WTC11 (cell line): ENCODE results near the gene SLC44A1. TPM values are rescaled to one million over a fixed set of nuclear protein-coding genes. Genes with fewer than 3 reads are reported as not detected.

Experiments used
- ATAC-seq: fragments of 200-7000 bp; cut with Tn5 transposase; 2 replicates; pipeline ENCODE4 v1.10.0; 2021; ENCODE audit warnings: mild to moderate bottlenecking, moderate library complexity
- CTCF ChIA-PET: fragments of 300-600 bp; sonication (Branson Sonifier 250); formaldehyde crosslinking; loops from one replicate; lab custom pipeline; 2021; ENCODE audit warnings: antibody characterized with exemption; lab: Charles Lee
- POLR2A ChIA-PET: fragments of 350-600 bp; sonication (Branson Sonifier 250); formaldehyde crosslinking; loops from one replicate; lab custom pipeline; 2021; ENCODE audit warnings: antibody characterized with exemption; lab: Charles Lee
- DNase-seq: peaks from one replicate; pipeline ENCODE4 v3.0.0; 2021; ENCODE audit warnings: low spot score
- H3K27ac Mint-ChIP-seq: 2 replicates; pipeline ENCODE4 v1.8.0; 2021; ENCODE audit warnings: mixed read lengths
- H3K27me3 Mint-ChIP-seq: 2 replicates; pipeline ENCODE4 v1.8.0; 2021; ENCODE audit warnings: low read depth, mild to moderate bottlenecking, moderate library complexity, mixed read lengths
- H3K36me3 Mint-ChIP-seq: 2 replicates; pipeline ENCODE4 v1.8.0; 2021; ENCODE audit warnings: mixed read lengths
- H3K4me1 Mint-ChIP-seq: 2 replicates; pipeline ENCODE4 v1.8.0; 2022; ENCODE audit warnings: mixed read lengths
- H3K4me3 Mint-ChIP-seq: 2 replicates; pipeline ENCODE4 v1.8.0; 2021; ENCODE audit warnings: mild to moderate bottlenecking, moderate library complexity, mixed read lengths
- H3K9me3 Mint-ChIP-seq: 2 replicates; pipeline ENCODE4 v1.8.0; 2021; ENCODE audit warnings: mixed read lengths
- ARID4B ChIP-seq: sonication (generic); formaldehyde crosslinking; IDR thresholded peaks from 2 replicates; pipeline ENCODE4 v1.8.0; 2023; ENCODE audit warnings: missing genetic modification reagents, mild to moderate bottlenecking, borderline replicate concordance
- ATF2 ChIP-seq: sonication (generic); formaldehyde crosslinking; IDR thresholded peaks from 2 replicates; pipeline ENCODE4 v1.8.1; 2022; ENCODE audit warnings: low read depth, missing genetic modification reagents, borderline replicate concordance
- ESRRA ChIP-seq: sonication (generic); formaldehyde crosslinking; IDR thresholded peaks from 2 replicates; pipeline ENCODE4 v1.8.1; 2022; ENCODE audit warnings: mild to moderate bottlenecking, missing genetic modification reagents, borderline replicate concordance
- GABPB1 ChIP-seq: sonication (generic); formaldehyde crosslinking; IDR thresholded peaks from 2 replicates; pipeline ENCODE4 v1.8.1; 2023; ENCODE audit warnings: mild to moderate bottlenecking, missing genetic modification reagents
- JUN ChIP-seq: sonication (generic); formaldehyde crosslinking; IDR thresholded peaks from 2 replicates; pipeline ENCODE4 v1.8.0; 2023; ENCODE audit warnings: mild to moderate bottlenecking, missing genetic modification reagents
- MAX ChIP-seq: sonication (generic); formaldehyde crosslinking; IDR thresholded peaks from 2 replicates; pipeline ENCODE4 v1.8.0; 2022; ENCODE audit warnings: mild to moderate bottlenecking, missing genetic modification reagents
- MXD4 ChIP-seq: fragments of 250-450 bp; sonication (Bioruptor Pico); IDR thresholded peaks from 2 replicates; pipeline ENCODE4 v1.8.0; 2021; ENCODE audit warnings: mild to moderate bottlenecking, moderate library complexity, borderline replicate concordance
- NFATC4 ChIP-seq: fragments of 250-450 bp; sonication (Bioruptor Pico); IDR thresholded peaks from 2 replicates; pipeline ENCODE4 v1.9.0; 2021; ENCODE audit warnings: mild to moderate bottlenecking
- NR2C2 ChIP-seq: sonication (generic); formaldehyde crosslinking; IDR thresholded peaks from 2 replicates; pipeline ENCODE4 v1.8.0; 2022; ENCODE audit warnings: mild to moderate bottlenecking, missing genetic modification reagents
- NR3C1 ChIP-seq: sonication (generic); formaldehyde crosslinking; conservative IDR thresholded peaks from 2 replicates; pipeline ENCODE4 v1.8.1; 2023; ENCODE audit warnings: low read depth, mild to moderate bottlenecking, missing genetic modification reagents
- PREB ChIP-seq: sonication (generic); formaldehyde crosslinking; IDR thresholded peaks from 2 replicates; pipeline ENCODE4 v1.8.1; 2022; ENCODE audit warnings: mild to moderate bottlenecking, missing genetic modification reagents, moderate library complexity, borderline replicate concordance
- SOX15 ChIP-seq: fragments of 250-450 bp; sonication (Bioruptor Pico); IDR thresholded peaks from 2 replicates; pipeline ENCODE4 v1.9.0; 2021; ENCODE audit warnings: mild to moderate bottlenecking
- ZNF263 ChIP-seq: sonication (generic); formaldehyde crosslinking; IDR thresholded peaks from 2 replicates; pipeline ENCODE4 v1.8.1; 2022; ENCODE audit warnings: low read depth, mild to moderate bottlenecking, moderate library complexity, missing genetic modification reagents
- ZNF396 ChIP-seq: fragments of 250-450 bp; sonication (Bioruptor Pico); IDR thresholded peaks from 2 replicates; pipeline ENCODE4 v1.8.0; 2021; ENCODE audit warnings: mild to moderate bottlenecking, moderate library complexity, borderline replicate concordance
- total RNA-seq: library from RNA; stranded (reverse); gene quantifications from 3 replicates; pipeline ENCODE4 v1.2.3, GENCODE V29; 2021
- TF ChIP-seq, protein P1 (sequence below): sonication (generic); formaldehyde crosslinking; IDR thresholded peaks from 2 replicates; pipeline ENCODE4 v1.8.0; 2022; ENCODE audit warnings: missing genetic modification reagents

The SLC44A1 gene
- total RNA-seq, 1 experiment from 2014 or later, result 48.9 TPM

DNA sequence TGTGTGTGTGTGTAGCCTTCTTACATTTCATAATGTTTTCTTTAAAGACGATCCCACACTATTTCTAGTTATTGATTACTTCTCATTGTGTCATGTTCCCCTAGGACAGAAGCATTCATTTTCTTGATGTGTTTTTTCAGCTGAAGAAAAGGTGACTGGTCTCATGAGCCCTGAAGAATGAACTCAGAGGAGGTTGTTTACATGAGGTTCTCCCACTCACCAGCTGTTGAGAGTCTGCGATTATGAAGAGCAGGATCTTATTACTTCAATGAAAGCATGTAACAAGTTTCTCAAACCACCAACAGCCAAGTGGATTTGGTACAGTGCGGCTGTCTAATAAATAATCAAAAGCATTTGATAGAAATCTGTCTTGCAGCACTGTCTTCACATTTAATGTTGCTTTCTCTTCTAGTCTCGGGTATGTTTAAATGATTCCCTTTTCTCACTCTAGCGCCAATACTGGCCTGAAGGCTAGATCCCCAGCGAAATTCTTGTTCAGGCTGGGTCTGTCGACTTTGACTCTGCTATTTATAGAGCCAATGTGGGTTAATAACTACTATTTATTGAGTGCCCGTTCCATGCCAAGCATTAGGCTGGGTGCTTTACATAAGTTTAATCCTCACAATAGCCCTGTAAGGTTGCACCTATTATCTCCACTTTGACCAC is 193.8 kb downstream of the SLC44A1 start:
- H3K9me3 Mint-ChIP-seq, result peaks cover 16% of the 10 kb centered on the region
- POLR2A ChIA-PET, result no interaction called here
- H3K4me1 Mint-ChIP-seq, result 0 out of 2 replicates have a peak, but pooled peaks cover 4% of the 10 kb centered on the region
- no peak for DNase-seq
- ATAC-seq, result no peak
- CTCF ChIA-PET, result no interaction called here
- H3K27ac Mint-ChIP-seq, result no peak overlapping the region
- no peak overlapping the region for H3K4me3 Mint-ChIP-seq
- no peaks in the 10 kb centered on the region for H3K27me3 Mint-ChIP-seq
- TF ChIP-seq NR2C2 (CRISPR knock-in tag), result no peak
- H3K36me3 Mint-ChIP-seq, result no peaks in the 10 kb centered on the region; the same call in 1 of the 2 replicates

GRCh38 chr9:105439428-105439827 is 195.0 kb downstream of the SLC44A1 start:
- POLR2A ChIA-PET, result no interaction called here
- Mint-ChIP-seq H3K27me3 (no peaks in the 10 kb centered on the region), H3K27ac (no peak overlapping the region), H3K36me3 (no peaks in the 10 kb centered on the region; the same call in 1 of the 2 replicates), H3K4me1 (0 out of 2 replicates have a peak, but pooled peaks cover 4% of the 10 kb centered on the region), H3K4me3 (no peak overlapping the region), H3K9me3 (peaks cover 16% of the 10 kb centered on the region)
- ATAC-seq (no peak), DNase-seq (no peak)
- CTCF ChIA-PET, result no interaction called here
- TF ChIP-seq JUN, result no peak
- no peak for TF ChIP-seq NR3C1 (CRISPR knock-in tag)
- no peak for TF ChIP-seq ARID4B (CRISPR knock-in tag)
- no peak for TF ChIP-seq ZNF396
- TF ChIP-seq PREB (CRISPR knock-in tag), result no peak
- no peak for TF ChIP-seq ZNF263 (CRISPR knock-in tag)
- TF ChIP-seq, protein P1, sequence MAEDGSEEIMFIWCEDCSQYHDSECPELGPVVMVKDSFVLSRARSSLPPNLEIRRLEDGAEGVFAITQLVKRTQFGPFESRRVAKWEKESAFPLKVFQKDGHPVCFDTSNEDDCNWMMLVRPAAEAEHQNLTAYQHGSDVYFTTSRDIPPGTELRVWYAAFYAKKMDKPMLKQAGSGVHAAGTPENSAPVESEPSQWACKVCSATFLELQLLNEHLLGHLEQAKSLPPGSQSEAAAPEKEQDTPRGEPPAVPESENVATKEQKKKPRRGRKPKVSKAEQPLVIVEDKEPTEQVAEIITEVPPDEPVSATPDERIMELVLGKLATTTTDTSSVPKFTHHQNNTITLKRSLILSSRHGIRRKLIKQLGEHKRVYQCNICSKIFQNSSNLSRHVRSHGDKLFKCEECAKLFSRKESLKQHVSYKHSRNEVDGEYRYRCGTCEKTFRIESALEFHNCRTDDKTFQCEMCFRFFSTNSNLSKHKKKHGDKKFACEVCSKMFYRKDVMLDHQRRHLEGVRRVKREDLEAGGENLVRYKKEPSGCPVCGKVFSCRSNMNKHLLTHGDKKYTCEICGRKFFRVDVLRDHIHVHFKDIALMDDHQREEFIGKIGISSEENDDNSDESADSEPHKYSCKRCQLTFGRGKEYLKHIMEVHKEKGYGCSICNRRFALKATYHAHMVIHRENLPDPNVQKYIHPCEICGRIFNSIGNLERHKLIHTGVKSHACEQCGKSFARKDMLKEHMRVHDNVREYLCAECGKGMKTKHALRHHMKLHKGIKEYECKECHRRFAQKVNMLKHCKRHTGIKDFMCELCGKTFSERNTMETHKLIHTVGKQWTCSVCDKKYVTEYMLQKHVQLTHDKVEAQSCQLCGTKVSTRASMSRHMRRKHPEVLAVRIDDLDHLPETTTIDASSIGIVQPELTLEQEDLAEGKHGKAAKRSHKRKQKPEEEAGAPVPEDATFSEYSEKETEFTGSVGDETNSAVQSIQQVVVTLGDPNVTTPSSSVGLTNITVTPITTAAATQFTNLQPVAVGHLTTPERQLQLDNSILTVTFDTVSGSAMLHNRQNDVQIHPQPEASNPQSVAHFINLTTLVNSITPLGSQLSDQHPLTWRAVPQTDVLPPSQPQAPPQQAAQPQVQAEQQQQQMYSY (CRISPR knock-in tag), result no peak
- TF ChIP-seq ESRRA (CRISPR knock-in tag), result no peak
- no peak for TF ChIP-seq NFATC4
- TF ChIP-seq MXD4 (CRISPR knock-in tag), result no peak
- no peak for TF ChIP-seq GABPB1 (CRISPR knock-in tag)

- H3K27me3 Mint-ChIP-seq, result no peaks in the 10 kb centered on the region; the same call in none of the 2 replicates
- ChIA-PET CTCF (no interaction called here), POLR2A (no interaction called here)
- H3K36me3 Mint-ChIP-seq, result no peaks in the 10 kb centered on the region
- peaks cover 4% of the 10 kb centered on the region; the same call in 1 of the 2 replicates for H3K4me1 Mint-ChIP-seq
- ATAC-seq (no peak), DNase-seq (no peak)
- no peak overlapping the region for H3K27ac Mint-ChIP-seq
- peaks cover 8% of the 10 kb centered on the region for H3K9me3 Mint-ChIP-seq
- no peak overlapping the region for H3K4me3 Mint-ChIP-seq
- no peak for TF ChIP-seq MAX (CRISPR knock-in tag)
- no peak for TF ChIP-seq ATF2 (CRISPR knock-in tag)
- TF ChIP-seq, protein P1 (CRISPR knock-in tag), result no peak
- no peak for TF ChIP-seq SOX15 (CRISPR knock-in tag)
- TF ChIP-seq ZNF263 (CRISPR knock-in tag), result no peak
Measured at GRCh38 chr9:105441616-105442160, 197.2 kb downstream of the SLC44A1 start.
